ENCODE measurements around the gene CLIC1. TPM values are rescaled to one million over a fixed set of nuclear protein-coding genes. Genes with fewer than 3 reads are reported as not detected.

The CLIC1 gene
- polyA plus RNA-seq, 1 donor (not counting 4 experiments of a cell fraction or from before 2014, with no cell fraction given): 832 TPM

GRCh38 chr6:31727034-31727716, 9.2 kb downstream of the CLIC1 start:
- H3K4me1 ChIP-seq (ENCODE audit: control insufficient read depth, extremely low read depth, insufficient read depth, low read length): peaks cover 9% of the 10 kb centered on the region
- no peak for FAIRE-seq
- H3K27ac ChIP-seq (ENCODE audit: control insufficient read depth, insufficient read depth, low read length): no peak overlapping the region
- DNase-seq (ENCODE audit: low read depth, low spot score): no peak
- no peaks in the 10 kb centered on the region for H3K9me3 ChIP-seq (ENCODE audit: control insufficient read depth, low read depth, low read length)
- H3K9me1 ChIP-seq (ENCODE audit: control insufficient read depth, extremely low read depth, insufficient read depth, low read length): peaks cover 2% of the 10 kb centered on the region
- H3K9ac ChIP-seq (ENCODE audit: control insufficient read depth, extremely low read depth, insufficient read depth, low read length): no peak overlapping the region
- no peak overlapping the region for H3K4me2 ChIP-seq (ENCODE audit: control insufficient read depth, extremely low read depth, insufficient read depth, low read depth, low read length)
- peaks cover 15 to 20% of the 10 kb centered on the region in 2 experiments for H3K36me3 ChIP-seq (ENCODE audit: control insufficient read depth in 2 of 2, extremely low read depth in 1 of 2, insufficient read depth in 2 of 2, low read length in 2 of 2)
- no peaks in the 10 kb centered on the region for H3K79me2 ChIP-seq (ENCODE audit: control insufficient read depth, insufficient read depth, low read length)
- H3K4me3 ChIP-seq (ENCODE audit: control insufficient read depth in 2 of 3, extremely low read depth in 1 of 3, insufficient read depth in 2 of 3, low read depth in 1 of 3, low read length in 3 of 3): no peak overlapping the region
- no peaks in the 10 kb centered on the region for H3K27me3 ChIP-seq (ENCODE audit: control insufficient read depth, extremely low read depth, insufficient read depth, low read length)
- TF ChIP-seq CTCF (optimal IDR thresholded peaks at IDR 0.05 in 1 of 3, IDR thresholded peaks at IDR 0.05 in 1 of 3, conservative IDR thresholded peaks at IDR 0.05 in 1 of 3; ENCODE audit: extremely low read depth in 1 of 3, insufficient read depth in 2 of 3, low read length in 3 of 3) (no peak), EZH2 (IDR thresholded peaks at IDR 0.05; ENCODE audit: low read length) (no peak)
- peaks cover 6% of the 10 kb centered on the region for H4K20me1 ChIP-seq (ENCODE audit: control insufficient read depth, extremely low read depth, insufficient read depth, low read length)
- dilution Hi-C loops (cut with MboI; ENCODE audit: extremely low pct_ligation_motif_present, low sequenced_read_pairs): no loop called here
- H2AFZ ChIP-seq (ENCODE audit: control insufficient read depth, low read length): no peak overlapping the region

- Histone ChIP-seq H2AFZ (ENCODE audit: control insufficient read depth, low read length) (no peak overlapping the region), H3K79me2 (ENCODE audit: control insufficient read depth, insufficient read depth, low read length) (no peaks in the 10 kb centered on the region), H3K27ac (ENCODE audit: control insufficient read depth, insufficient read depth, low read length) (no peak overlapping the region), H4K20me1 (ENCODE audit: control insufficient read depth, extremely low read depth, insufficient read depth, low read length) (peaks cover 3% of the 10 kb centered on the region), H3K4me2 (ENCODE audit: control insufficient read depth, extremely low read depth, insufficient read depth, low read depth, low read length) (no peak overlapping the region), H3K4me3 (ENCODE audit: control insufficient read depth in 2 of 3, extremely low read depth in 1 of 3, insufficient read depth in 2 of 3, low read depth in 1 of 3, low read length in 3 of 3) (no peak overlapping the region), H3K9me3 (ENCODE audit: control insufficient read depth, low read depth, low read length) (no peaks in the 10 kb centered on the region), H3K9me1 (ENCODE audit: control insufficient read depth, extremely low read depth, insufficient read depth, low read length) (no peaks in the 10 kb centered on the region), H3K4me1 (ENCODE audit: control insufficient read depth, extremely low read depth, insufficient read depth, low read length) (peaks cover 9% of the 10 kb centered on the region), H3K9ac (ENCODE audit: control insufficient read depth, extremely low read depth, insufficient read depth, low read length) (no peak overlapping the region), H3K36me3 (ENCODE audit: control insufficient read depth in 2 of 2, extremely low read depth in 1 of 2, insufficient read depth in 2 of 2, low read length in 2 of 2) (peaks cover 5 to 6% of the 10 kb centered on the region in 2 experiments), H3K27me3 (ENCODE audit: control insufficient read depth, extremely low read depth, insufficient read depth, low read length) (no peaks in the 10 kb centered on the region)
- TF ChIP-seq EZH2 (IDR thresholded peaks at IDR 0.05; ENCODE audit: low read length) (no peak), CTCF (optimal IDR thresholded peaks at IDR 0.05 in 1 of 3, IDR thresholded peaks at IDR 0.05 in 1 of 3, conservative IDR thresholded peaks at IDR 0.05 in 1 of 3; ENCODE audit: extremely low read depth in 1 of 3, insufficient read depth in 2 of 3, low read length in 3 of 3) (no peak)
- dilution Hi-C loops (cut with MboI; ENCODE audit: extremely low pct_ligation_motif_present, low sequenced_read_pairs): no loop called here
- no peak for DNase-seq (ENCODE audit: low read depth, low spot score)
- FAIRE-seq: no peak
Observed at GRCh38 chr6:31725502-31726350, 10.6 kb downstream of the CLIC1 start.

Data from keratinocyte (primary cell).